Fibroblast of lung (primary cell): ENCODE measurements around the gene FAM13C. TPM values are rescaled to one million over a fixed set of nuclear protein-coding genes. Genes with fewer than 3 reads are reported as not detected.

Experiments used
- DNase-seq, 2 donors: peaks; one replicate each; pipeline versions ENCODE4 v3.0.0 to v3.0.0-alpha.2; 2010; ENCODE audit warnings: low read depth in 2 of 2
- H2AFZ ChIP-seq: 2 replicates; pipeline ENCODE4 v1.5.1; 2012; ENCODE audit warnings: low read length, control low read depth, inconsistent platforms
- H3K27ac ChIP-seq: 2 replicates; pipeline ENCODE4 v1.5.1; 2011; ENCODE audit warnings: low read length, control low read depth; ENCODE audit not compliant: insufficient read depth
- H3K27me3 ChIP-seq: 2 replicates; pipeline ENCODE4 v1.5.1; 2011; ENCODE audit warnings: mild to moderate bottlenecking, low read length; ENCODE audit not compliant: control insufficient read depth, insufficient read depth
- H3K36me3 ChIP-seq: 2 replicates; pipeline ENCODE4 v1.5.1; 2011; ENCODE audit warnings: low read length; ENCODE audit not compliant: control insufficient read depth, insufficient read depth
- H3K4me1 ChIP-seq: 2 replicates; pipeline ENCODE4 v1.5.1; 2011; ENCODE audit warnings: low read length; ENCODE audit not compliant: control insufficient read depth, insufficient read depth; ENCODE audit errors: extremely low read depth
- H3K4me2 ChIP-seq: 2 replicates; pipeline ENCODE4 v1.5.1; 2011; ENCODE audit warnings: low read length, control low read depth; ENCODE audit not compliant: insufficient read depth; ENCODE audit errors: extremely low read depth
- H3K4me3 ChIP-seq, 4 experiments: fragments of 200-600 bp in 1 of 4; sonication (generic) in 1 of 4; replicated peaks in 1 of 4; 2 replicates each; pipeline ENCODE4 v1.5.1; 2011 to 2016; ENCODE audit warnings: low read length in 4 of 4, low read depth in 3 of 4, mild to moderate bottlenecking in 3 of 4, control low read depth in 2 of 4, inconsistent platforms in 1 of 4, mixed read lengths in 1 of 4; ENCODE audit not compliant: insufficient read depth in 1 of 4; ENCODE audit errors: control extremely low read depth in 1 of 4
- H3K79me2 ChIP-seq: 2 replicates; pipeline ENCODE4 v1.5.1; 2012; ENCODE audit warnings: mild to moderate bottlenecking, low read length, inconsistent platforms; ENCODE audit not compliant: control insufficient read depth, insufficient read depth
- H3K9ac ChIP-seq: 2 replicates; pipeline ENCODE4 v1.5.1; 2011; ENCODE audit warnings: mild to moderate bottlenecking, low read length, control low read depth; ENCODE audit not compliant: insufficient read depth
- H3K9me3 ChIP-seq: 2 replicates; pipeline ENCODE4 v1.5.1; 2012; ENCODE audit warnings: low read depth, low read length; ENCODE audit not compliant: control insufficient read depth, insufficient read depth
- H4K20me1 ChIP-seq: 2 replicates; pipeline ENCODE4 v1.5.1; 2011; ENCODE audit warnings: low read length; ENCODE audit not compliant: control insufficient read depth, insufficient read depth; ENCODE audit errors: extremely low read depth
- CTCF ChIP-seq, 2 donors: IDR thresholded peaks in 1 of 2; conservative IDR thresholded peaks in 1 of 2; 1 replicate in 1 of 2; 2 replicates in 1 of 2; pipeline ENCODE4 v1.5.1; 2011 to 2012; ENCODE audit warnings: low read length in 2 of 2, control low read depth in 1 of 2, inconsistent platforms in 1 of 2, low read depth in 1 of 2, mild to moderate bottlenecking in 1 of 2
- EZH2 ChIP-seq: IDR thresholded peaks from 2 replicates; pipeline ENCODE4 v1.5.1; 2012; ENCODE audit warnings: low read length, control low read depth, mild to moderate bottlenecking; ENCODE audit errors: missing control alignments
- polyA plus RNA-seq, 2 donors: library from polyadenylated mRNA; depleted of rRNA in 1 of 2; stranded (reverse) in 1 of 2; unstranded in 1 of 2; fragments of >200 nt; gene quantifications; 2 replicates each; pipeline ENCODE4 v1.2.1, GENCODE V29; 2011 to 2012; ENCODE audit warnings: missing spikeins in 1 of 2
- total RNA-seq: library from RNA; depleted of rRNA; stranded (reverse); fragments of >200 nt; gene quantifications from 2 replicates; pipeline ENCODE4 v1.2.1, GENCODE V29; 2014

Gene FAM13C
- total and polyA plus RNA-seq, 2 donors (not counting 1 experiment from before 2014, with no cell fraction given): 2.8 to 5.9 TPM

DNA sequence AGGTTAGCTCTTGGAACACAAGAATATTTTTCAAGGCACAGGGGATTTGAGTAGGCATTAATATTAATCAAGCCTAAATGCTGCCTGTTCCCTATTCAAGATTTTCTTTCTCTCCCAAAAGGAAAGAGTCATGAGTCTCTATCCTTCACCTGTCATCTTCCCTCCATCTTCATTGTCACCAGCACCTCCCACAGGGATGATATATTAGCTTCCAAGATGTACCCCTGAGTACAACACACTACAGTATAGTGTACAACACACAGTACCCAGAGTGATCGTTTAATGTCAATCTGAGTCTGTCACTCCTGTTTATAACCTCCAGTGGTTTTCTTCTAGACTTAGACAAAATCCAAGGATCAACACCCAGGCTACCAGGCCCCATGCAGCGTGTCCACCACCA lies 50.1 kb downstream of the FAM13C start:
- TF ChIP-seq EZH2 (no peak), CTCF (conservative IDR thresholded peaks at IDR 0.05 in 1 of 2, IDR thresholded peaks at IDR 0.05 in 1 of 2; ENCODE audit: low read depth in 1 of 2, low read length in 2 of 2) (no peak)
- H3K36me3 ChIP-seq: no peaks in the 10 kb centered on the region
- no peaks in the 10 kb centered on the region for H4K20me1 ChIP-seq
- no peak overlapping the region for H3K4me2 ChIP-seq
- H3K4me1 ChIP-seq: no peaks in the 10 kb centered on the region
- no peaks in the 10 kb centered on the region for H3K79me2 ChIP-seq
- no peak overlapping the region for H3K4me3 ChIP-seq
- H3K9ac ChIP-seq: no peak overlapping the region
- no peak overlapping the region for H3K27ac ChIP-seq
- DNase-seq: no peak
- no peaks in the 10 kb centered on the region for H3K27me3 ChIP-seq
- no peaks in the 10 kb centered on the region for H3K9me3 ChIP-seq
- no peak overlapping the region for H2AFZ ChIP-seq

- no peak overlapping the region for H3K4me3 ChIP-seq
- DNase-seq: no peak
- no peaks in the 10 kb centered on the region for H3K4me1 ChIP-seq
- H3K27me3 ChIP-seq: no peaks in the 10 kb centered on the region
- H3K9me3 ChIP-seq: no peaks in the 10 kb centered on the region
- H4K20me1 ChIP-seq: no peaks in the 10 kb centered on the region
- H2AFZ ChIP-seq: no peak overlapping the region
- TF ChIP-seq EZH2: no peak
- TF ChIP-seq CTCF (conservative IDR thresholded peaks at IDR 0.05 in 1 of 2, IDR thresholded peaks at IDR 0.05 in 1 of 2; ENCODE audit: low read depth in 1 of 2, low read length in 2 of 2): no peak
- no peak overlapping the region for H3K27ac ChIP-seq
- H3K9ac ChIP-seq: no peak overlapping the region
- no peaks in the 10 kb centered on the region for H3K36me3 ChIP-seq
- no peaks in the 10 kb centered on the region for H3K79me2 ChIP-seq
- no peak overlapping the region for H3K4me2 ChIP-seq
These were observed 51.3 kb downstream of the FAM13C start for GRCh38 chr10:59311025-59311424.

DNA sequence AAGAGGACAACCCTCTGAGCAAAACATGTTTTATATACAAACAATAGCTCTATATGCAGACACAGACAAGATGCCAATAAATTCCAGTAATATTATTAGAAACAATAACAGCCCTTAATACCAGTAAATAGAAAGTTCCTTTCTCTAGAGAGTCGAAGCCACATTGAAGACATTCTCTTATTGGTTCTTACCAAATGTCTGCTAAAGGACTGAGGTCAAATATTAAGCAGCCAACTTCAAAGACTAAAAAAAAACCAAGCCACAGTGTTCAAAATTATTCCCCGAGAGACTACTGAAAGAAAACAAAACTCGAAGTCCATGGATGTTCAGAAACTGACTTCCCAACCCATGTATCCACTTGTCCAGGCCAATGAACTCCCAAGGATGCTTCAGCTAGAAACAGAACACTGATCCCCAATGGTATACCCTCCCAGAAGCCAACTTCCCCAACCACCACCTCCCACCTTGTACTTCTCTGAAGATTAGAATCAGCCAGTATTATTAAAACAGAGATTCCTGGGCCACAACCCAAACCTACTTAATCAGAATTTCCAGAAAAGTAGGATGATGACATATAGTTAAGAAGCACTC lies 51.9 kb downstream of the FAM13C start:
- H3K27ac ChIP-seq: no peak overlapping the region
- H3K27me3 ChIP-seq: no peaks in the 10 kb centered on the region
- H3K9me3 ChIP-seq: no peaks in the 10 kb centered on the region
- H2AFZ ChIP-seq: no peak overlapping the region
- no peak overlapping the region for H3K4me3 ChIP-seq
- H4K20me1 ChIP-seq: no peaks in the 10 kb centered on the region
- H3K79me2 ChIP-seq: no peaks in the 10 kb centered on the region
- no peaks in the 10 kb centered on the region for H3K4me1 ChIP-seq
- H3K9ac ChIP-seq: no peak overlapping the region
- H3K4me2 ChIP-seq: no peak overlapping the region
- no peak for DNase-seq
- H3K36me3 ChIP-seq: no peaks in the 10 kb centered on the region
- TF ChIP-seq EZH2: no peak
- TF ChIP-seq CTCF (conservative IDR thresholded peaks at IDR 0.05 in 1 of 2, IDR thresholded peaks at IDR 0.05 in 1 of 2; ENCODE audit: low read depth in 1 of 2, low read length in 2 of 2): no peak
